ENCODE results near the gene SLC6A16.

DNA sequence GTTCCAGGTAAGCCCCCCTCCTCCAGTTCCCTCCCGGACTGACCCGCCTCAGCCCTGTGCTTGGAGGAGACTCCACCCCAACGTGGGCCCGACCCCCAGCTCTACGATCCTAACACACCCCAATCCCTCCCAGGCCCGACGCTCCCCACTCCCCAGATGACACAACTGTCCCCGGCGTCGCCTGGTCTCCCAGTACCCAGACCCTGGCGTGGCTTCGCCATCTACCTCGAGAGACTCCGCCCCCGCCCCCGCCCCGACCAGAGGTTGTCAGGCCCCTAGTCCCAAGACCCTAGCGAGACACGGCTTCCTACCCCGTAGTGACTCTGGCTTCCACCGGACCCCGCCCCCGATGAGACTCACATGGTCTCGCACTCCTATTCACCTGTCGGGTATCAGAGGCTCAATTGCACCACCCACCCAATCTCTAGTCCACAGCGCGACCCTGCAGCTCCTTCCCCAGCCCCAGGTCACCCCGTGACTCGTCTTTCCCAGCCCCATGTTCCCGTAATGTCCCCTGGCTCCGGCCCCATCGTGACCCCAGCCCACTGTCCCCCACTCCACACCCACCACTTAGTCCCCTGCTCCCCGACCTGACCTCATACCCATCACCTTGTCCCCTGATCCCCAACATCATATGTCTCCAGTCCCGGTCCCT is 13.2 kb upstream of the SLC6A16 start:
- TF ChIP-seq, protein P1, sequence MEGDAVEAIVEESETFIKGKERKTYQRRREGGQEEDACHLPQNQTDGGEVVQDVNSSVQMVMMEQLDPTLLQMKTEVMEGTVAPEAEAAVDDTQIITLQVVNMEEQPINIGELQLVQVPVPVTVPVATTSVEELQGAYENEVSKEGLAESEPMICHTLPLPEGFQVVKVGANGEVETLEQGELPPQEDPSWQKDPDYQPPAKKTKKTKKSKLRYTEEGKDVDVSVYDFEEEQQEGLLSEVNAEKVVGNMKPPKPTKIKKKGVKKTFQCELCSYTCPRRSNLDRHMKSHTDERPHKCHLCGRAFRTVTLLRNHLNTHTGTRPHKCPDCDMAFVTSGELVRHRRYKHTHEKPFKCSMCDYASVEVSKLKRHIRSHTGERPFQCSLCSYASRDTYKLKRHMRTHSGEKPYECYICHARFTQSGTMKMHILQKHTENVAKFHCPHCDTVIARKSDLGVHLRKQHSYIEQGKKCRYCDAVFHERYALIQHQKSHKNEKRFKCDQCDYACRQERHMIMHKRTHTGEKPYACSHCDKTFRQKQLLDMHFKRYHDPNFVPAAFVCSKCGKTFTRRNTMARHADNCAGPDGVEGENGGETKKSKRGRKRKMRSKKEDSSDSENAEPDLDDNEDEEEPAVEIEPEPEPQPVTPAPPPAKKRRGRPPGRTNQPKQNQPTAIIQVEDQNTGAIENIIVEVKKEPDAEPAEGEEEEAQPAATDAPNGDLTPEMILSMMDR (IDR thresholded peaks at IDR 0.05) = no peak
- TF ChIP-seq POLR2A (IDR thresholded peaks at IDR 0.05) = no peak
